CD4-positive, alpha-beta T cell treated with Interleukin-2 at 100 ng/mL for 4 hours (primary cell): Measurements from ENCODE around the gene TSPAN9.

Experiments
- DNase-seq: peaks from one replicate; pipeline ENCODE4 v3.0.0-alpha.2; 2020; ENCODE audit warnings: low spot score

The TSPAN9 gene

DNA sequence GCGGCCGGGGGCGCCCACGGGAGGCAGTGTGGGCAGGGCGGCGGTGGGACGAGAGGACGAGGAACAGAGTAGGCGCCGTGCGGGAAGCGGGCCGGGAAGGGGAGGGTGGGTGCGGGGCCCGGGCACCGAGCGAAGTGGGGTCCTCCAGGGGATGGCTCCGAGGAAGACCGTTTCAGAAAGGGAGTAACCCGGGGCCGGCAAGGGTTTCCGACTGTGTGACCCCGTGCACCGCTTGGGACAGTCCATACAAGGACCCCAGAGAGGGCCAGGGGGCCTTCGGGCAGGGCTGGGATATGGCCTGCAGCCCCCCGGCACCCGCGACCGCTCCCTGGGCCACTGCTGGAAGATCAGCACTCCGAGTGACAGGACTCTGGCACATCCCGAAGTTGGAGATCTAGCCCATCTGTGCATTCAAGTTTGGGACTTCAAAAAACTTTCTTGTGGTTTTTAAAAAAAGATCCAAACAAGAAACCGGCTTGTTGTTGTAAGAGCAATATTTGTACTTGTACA, 448 bp downstream of the TSPAN9 start:
- no peak for DNase-seq

DNA sequence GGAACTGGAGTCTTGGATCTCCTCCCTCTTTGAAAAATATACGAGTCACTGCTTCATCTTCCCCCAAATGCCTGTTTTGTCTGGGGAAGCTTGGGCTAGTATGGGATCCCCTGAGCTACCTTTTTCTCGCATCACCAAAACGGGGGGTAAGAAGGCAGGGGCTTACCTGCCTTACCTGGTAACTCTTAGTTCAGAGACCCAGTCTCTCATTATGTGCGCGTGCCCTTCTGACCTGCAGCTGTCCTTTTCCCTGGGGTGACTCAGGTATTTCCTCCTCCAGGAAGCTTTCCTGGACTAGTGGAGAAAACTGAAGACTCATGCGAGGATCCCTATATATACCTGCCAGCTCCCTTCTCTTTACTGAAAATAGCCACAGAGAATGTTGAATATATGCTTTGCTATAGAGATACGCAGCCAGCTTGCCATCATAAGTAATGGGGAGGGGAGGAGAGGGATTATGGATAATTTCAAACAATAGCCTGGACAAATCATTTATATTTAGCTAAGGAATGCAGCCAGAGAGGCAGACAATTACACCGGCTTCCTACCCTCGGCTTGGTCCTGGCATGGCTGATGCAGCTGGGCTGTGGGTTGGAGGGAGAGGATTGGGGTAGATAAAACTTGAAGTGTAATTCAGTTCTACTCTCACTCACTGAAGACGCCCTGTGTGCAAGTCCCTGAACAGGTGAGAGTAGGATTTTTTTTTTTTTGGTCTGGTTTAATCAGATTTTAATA, 1.1 kb downstream of the TSPAN9 start:
- no peak for DNase-seq

DNA sequence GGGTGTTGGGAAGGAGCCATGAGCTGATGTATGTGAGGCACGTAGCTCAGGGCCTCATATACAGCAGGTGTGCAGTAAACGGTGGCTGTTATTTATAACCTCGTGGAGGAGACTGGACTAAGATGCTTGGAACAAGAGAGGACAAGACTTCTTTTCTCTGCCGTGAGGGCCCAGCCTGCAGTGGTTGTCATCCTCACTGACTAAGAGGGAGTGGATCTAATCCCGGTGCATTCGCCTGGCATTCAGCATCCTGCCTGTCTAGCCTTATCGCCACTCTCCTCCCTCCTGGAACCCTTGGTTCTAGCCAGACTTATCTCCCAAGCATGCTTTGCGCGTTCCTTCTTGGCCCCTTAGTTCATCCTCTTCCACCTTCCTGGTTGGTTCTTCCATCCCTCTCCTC, 3.9 kb downstream of the TSPAN9 start:
- DNase-seq: no peak

- no peak for DNase-seq
Observed at GRCh38 chr12:3081886-3082285, 4.7 kb downstream of the TSPAN9 start.

GRCh38 chr12:3083241-3083920, 6.2 kb downstream of the TSPAN9 start:
- DNase-seq: no peak

- DNase-seq: no peak
Observed at GRCh38 chr12:3083921-3084347, 6.8 kb downstream of the TSPAN9 start.

DNA sequence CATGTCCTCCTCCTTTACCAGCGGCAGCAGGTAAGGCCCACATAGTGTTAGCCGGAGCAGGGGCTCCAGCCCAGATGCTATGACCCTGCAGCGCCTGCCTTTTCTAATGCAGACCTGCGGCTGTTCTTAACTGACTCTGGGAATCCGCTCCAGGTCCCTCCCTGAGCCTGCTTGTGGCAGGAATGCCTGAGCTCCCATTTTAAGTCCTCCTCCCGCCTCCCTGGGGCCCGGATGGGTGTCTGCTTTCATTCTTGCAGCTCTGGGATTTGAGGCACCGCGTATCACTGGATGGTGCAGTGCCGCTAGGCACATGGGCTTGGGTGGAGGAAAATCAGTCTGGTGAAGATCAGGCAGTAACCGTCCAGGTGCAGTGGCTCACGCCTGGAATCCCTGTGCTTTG, 7.6 kb downstream of the TSPAN9 start:
- no peak for DNase-seq

- DNase-seq: no peak
Observed at GRCh38 chr12:3085341-3086139, 8.4 kb downstream of the TSPAN9 start.

DNA sequence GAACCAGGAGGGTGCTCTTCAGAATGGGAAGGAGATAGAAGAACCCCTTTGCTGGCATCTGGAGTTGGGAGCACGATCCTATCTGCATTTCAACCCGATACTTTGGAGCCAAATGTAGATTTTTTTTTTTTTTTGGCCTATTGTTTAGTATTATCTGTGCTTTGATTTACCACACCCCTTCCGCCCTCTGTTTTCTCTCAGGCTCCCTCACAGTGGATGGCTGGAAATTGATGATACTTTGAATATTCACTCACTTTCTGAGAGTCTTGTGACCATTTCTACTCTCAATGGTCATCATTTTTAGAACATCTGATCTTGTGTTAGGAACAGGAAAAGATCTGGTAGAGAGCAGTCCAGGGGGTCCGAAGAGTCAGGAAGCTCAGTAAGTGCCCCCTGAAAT, 9.0 kb downstream of the TSPAN9 start:
- DNase-seq: no peak

- DNase-seq: no peak
Observed at GRCh38 chr12:3086729-3087323, 9.6 kb downstream of the TSPAN9 start.

- no peak for DNase-seq
Observed at GRCh38 chr12:3087758-3088650, 10.8 kb downstream of the TSPAN9 start.

DNA sequence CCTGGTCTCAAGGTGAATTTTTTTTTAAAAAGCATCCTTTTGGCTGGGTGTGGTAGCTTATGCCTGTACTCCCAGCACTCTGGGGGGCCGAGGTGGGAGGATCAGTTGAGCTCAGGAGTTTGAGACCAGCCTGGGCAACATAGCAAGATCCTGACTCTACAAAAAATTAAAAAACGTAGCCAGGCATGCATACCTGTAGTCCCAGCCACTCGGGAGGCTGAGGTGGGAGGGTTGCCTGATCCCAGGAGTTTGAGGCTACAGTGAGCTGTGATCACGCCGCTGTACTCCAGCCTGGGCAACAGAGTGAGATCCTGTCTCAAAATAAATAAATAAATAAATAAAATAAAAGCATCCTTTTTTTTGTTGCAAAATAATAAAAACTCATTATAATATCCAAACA, 12.4 kb downstream of the TSPAN9 start:
- DNase-seq: no peak

DNA sequence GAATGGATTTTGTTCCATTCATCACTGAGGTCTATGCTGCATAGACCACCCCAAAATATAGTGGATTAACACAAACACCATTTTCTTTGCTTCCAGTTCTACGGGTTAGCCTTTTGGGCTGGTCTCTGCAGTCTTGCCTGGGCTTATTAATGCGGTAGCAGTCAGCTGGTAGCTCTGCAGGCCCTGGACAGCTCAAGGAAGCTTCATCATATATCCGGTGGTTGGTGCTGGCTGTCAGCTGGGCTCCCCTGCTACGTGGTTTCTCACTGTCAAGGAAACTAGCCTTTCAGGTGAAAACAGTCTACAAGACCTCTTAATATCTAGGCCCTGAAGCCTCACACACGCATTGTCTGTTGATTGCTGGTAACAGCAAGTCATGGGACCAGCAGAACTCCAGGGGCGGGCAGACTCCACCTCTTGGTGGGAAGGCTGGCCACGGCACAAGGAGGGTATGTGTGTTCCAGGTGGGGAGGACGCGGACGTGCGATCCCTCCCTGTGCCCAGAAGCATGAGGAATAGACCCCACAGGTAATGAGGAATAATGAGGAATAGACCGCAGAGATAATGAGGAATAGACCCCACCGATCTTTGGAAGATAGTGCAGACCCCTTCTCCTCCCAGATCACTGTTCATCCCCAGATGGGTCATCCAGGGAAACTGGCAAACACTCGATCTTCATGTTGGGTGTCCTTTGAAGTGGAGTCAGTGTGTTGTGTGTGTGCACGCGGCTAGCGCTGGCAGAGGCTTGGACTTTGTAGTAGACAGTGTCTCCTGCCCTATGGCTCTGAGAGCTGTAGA, 13.3 kb downstream of the TSPAN9 start:
- no peak for DNase-seq

DNA sequence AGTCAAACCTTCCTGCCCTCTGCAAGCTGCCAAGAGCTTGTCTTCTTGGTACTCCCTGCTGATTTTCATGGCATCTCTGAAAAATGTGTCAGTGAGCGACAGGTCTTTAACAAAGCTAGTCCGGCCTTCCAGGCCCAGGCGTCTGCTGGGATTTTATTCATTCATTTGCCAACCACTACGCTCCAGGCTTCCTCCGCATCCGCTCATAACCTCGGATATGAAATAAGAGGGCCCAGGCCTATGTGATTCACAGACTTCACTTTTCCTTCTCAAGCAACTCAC, 13.8 kb downstream of the TSPAN9 start:
- DNase-seq: no peak

DNA sequence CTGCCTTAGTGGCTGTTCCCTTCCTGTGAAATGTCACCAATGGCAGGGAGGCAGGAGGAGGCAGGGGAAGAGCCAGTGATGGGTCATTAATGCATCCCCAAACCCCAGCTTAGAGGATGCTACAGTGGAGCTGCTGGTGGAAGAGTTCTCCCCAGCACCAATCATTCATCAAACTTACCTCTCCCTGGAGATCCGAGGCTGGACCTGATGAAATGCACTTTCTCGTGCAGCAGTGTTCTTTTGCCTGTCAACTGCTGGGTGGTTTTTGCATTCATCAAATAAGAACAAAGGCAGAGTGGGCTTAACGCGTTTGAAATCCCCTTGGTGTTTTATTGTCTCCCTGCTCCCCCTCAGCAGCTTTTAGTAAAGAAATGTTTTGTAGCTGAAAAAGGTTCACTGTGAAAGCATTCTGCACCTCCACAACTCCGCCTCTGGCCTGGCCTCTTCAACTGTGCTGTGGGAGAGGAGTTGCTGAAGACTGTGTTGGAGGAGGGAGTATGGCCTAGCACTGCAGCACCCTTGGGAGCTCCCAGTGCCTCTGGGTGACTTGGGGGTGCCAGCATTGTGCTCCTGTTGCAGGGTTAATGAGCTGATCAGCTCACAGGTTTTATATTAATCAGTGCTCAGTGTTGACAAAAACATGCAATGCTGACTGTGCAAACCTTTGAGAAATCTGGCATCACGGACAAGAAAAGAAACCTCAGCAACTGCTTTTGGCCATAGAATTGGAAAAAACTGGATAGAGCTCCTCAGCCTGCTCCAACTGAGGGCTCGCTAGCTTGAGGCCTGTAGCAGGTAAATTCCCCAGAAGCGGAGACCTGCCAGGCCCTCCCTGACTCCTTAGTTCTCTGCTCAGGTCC, 14.4 kb downstream of the TSPAN9 start:
- DNase-seq: no peak

DNA sequence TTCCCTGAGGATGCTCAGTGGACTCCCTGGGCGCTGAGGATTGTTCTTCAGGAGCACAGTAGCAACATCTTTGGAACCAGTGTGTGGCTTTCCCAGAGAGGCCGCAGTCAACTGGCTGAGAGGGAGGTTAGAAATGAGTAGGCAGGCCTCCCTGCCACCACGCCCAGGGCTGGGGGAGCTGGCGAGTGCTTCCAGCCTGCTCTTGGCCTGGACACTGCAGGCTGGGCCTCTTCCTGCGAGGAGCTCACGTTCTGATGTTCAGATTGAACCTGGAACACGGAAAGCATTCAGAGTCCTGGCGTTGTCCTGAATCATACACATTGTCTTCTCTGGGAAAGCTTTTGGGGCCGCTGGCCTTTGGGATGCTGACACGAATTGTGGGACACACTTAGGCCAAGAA, 15.6 kb downstream of the TSPAN9 start:
- no peak for DNase-seq

- DNase-seq: no peak
Observed at GRCh38 chr12:3097186-3097804, 20.1 kb downstream of the TSPAN9 start.

DNA sequence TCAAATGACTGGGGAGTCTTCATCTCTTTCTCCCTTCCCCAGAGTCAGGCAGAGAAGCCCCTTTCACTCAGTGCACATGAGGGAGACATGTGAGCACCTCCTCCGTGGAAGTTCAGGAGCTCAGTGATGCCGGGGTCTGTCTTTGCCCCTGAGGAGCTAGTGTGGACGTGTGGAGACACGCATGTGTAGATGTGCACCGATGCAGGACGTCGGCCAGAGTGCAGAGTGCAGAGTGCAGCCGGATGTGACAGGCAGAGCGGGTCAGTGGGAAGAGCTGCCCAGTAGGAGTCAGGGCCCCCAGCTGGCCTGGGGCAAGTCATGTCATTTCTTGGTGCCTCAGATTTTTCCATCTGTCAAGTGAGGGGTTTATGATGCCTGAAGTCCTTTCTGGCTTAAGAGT, 20.7 kb downstream of the TSPAN9 start:
- DNase-seq: no peak

DNA sequence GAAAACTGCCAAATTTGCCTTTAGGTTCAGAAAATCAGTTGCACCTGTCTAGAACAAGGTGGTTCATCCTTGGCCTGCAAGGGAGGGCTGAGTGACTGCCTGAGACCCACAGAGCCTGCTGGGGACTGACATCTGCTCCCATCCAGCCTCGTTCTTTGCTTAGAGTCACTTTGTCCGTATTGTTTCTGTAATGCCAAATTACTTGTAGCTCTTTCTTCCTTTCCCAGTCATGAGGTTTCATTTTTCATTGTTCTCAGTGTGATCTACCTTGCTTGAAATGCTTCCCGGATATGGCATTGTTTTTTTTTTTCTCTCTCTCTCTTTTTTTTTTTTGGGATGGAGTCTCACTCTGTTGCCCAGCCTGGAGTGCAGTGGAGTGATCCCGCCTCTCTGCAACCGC, 21.3 kb downstream of the TSPAN9 start:
- DNase-seq: no peak
